Loucy (cell line): ENCODE data around the gene NMT2.

Source experiments
- H2AFZ ChIP-seq: fragments of 200-600 bp; sonication (generic); 2 replicates; pipeline ENCODE4 v1.6.0; 2016; ENCODE audit warnings: antibody characterized with exemption, mild to moderate bottlenecking, low read length, moderate library complexity
- H3F3A ChIP-seq: fragments of 200-600 bp; 2 replicates; pipeline ENCODE4 v1.6.0; 2016; ENCODE audit warnings: antibody characterized with exemption, low read depth, mild to moderate bottlenecking
- H3K27me3 ChIP-seq: fragments of 200-600 bp; sonication (generic); 2 replicates; pipeline ENCODE4 v1.6.1; 2014; ENCODE audit warnings: low read length, mild to moderate bottlenecking; ENCODE audit not compliant: insufficient read depth, poor library complexity, severe bottlenecking
- H3K36me3 ChIP-seq: fragments of 200-600 bp; sonication (generic); 2 replicates; pipeline ENCODE4 v1.6.1; 2016; ENCODE audit warnings: low read length; ENCODE audit not compliant: insufficient read depth
- H3K4me1 ChIP-seq: fragments of 200-600 bp; sonication (generic); 2 replicates; pipeline ENCODE4 v1.5.1; 2014; ENCODE audit warnings: low read length, mild to moderate bottlenecking; ENCODE audit not compliant: insufficient read depth, poor library complexity, severe bottlenecking
- H3K4me2 ChIP-seq: fragments of 200-600 bp; sonication (generic); 2 replicates; pipeline ENCODE4 v1.6.0; 2014; ENCODE audit warnings: antibody characterized with exemption, low read length, low read depth, mild to moderate bottlenecking; ENCODE audit not compliant: poor library complexity, severe bottlenecking
- H3K4me3 ChIP-seq: fragments of 200-600 bp; sonication (generic); 2 replicates; pipeline ENCODE4 v1.5.1; 2014; ENCODE audit warnings: low read length, mild to moderate bottlenecking, mixed read lengths; ENCODE audit not compliant: poor library complexity, severe bottlenecking
- H3K79me2 ChIP-seq: fragments of 200-600 bp; sonication (generic); 2 replicates; pipeline ENCODE4 v1.6.1; 2014; ENCODE audit warnings: low read length; ENCODE audit not compliant: insufficient read depth
- H3K9ac ChIP-seq: fragments of 200-600 bp; sonication (generic); 2 replicates; pipeline ENCODE4 v1.6.0; 2014; ENCODE audit warnings: mild to moderate bottlenecking, low read depth, low read length, moderate library complexity; ENCODE audit not compliant: poor library complexity, severe bottlenecking
- H3K9me2 ChIP-seq: fragments of 200-600 bp; sonication (generic); replicated peaks from 2 replicates; pipeline ENCODE4 v1.6.1; 2016; ENCODE audit warnings: low read depth, low read length, mixed read lengths
- H3K9me3 ChIP-seq: fragments of 200-600 bp; sonication (generic); 2 replicates; pipeline ENCODE4 v1.6.1; 2014; ENCODE audit warnings: mild to moderate bottlenecking, antibody characterized with exemption, low read length, low read depth; ENCODE audit not compliant: insufficient read depth
- H4K20me1 ChIP-seq: fragments of 200-600 bp; sonication (generic); 2 replicates; pipeline ENCODE4 v1.6.0; 2014; ENCODE audit warnings: antibody characterized with exemption, low read length, mild to moderate bottlenecking; ENCODE audit not compliant: insufficient read depth, poor library complexity, severe bottlenecking
- EZH2phosphoT487 ChIP-seq: fragments of 200-600 bp; IDR thresholded peaks from 2 replicates; pipeline ENCODE4 v1.6.1; 2018; ENCODE audit warnings: antibody characterized with exemption, mild to moderate bottlenecking, moderate library complexity, borderline replicate concordance
- TF ChIP-seq, protein P1 (sequence below): fragments of 200-600 bp; sonication (generic); conservative IDR thresholded peaks from 2 replicates; pipeline ENCODE4 v1.5.1; 2014; ENCODE audit warnings: mild to moderate bottlenecking, antibody characterized with exemption, low read length

The NMT2 gene

DNA sequence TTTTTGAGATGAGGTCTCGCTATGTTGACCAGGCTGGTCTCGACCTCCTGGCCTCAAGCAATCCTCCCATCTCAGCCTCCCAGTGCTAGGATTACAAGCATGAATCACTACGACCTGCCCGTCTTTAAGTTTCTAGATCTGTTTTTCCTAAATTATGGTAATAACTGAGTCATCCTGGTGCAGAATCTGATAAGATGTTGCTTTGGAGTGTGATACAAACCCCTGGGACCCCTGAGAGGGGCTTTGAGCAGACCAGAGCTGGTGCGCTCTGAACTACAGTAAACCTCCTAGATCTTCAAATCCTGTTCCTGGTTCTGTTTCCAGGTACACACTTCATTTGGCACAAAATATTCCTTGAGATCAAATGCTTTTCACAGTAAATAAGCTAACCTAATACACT lies 37.2 kb downstream of the NMT2 start:
- no peak for TF ChIP-seq EZH2phosphoT487
- TF ChIP-seq, protein P1, sequence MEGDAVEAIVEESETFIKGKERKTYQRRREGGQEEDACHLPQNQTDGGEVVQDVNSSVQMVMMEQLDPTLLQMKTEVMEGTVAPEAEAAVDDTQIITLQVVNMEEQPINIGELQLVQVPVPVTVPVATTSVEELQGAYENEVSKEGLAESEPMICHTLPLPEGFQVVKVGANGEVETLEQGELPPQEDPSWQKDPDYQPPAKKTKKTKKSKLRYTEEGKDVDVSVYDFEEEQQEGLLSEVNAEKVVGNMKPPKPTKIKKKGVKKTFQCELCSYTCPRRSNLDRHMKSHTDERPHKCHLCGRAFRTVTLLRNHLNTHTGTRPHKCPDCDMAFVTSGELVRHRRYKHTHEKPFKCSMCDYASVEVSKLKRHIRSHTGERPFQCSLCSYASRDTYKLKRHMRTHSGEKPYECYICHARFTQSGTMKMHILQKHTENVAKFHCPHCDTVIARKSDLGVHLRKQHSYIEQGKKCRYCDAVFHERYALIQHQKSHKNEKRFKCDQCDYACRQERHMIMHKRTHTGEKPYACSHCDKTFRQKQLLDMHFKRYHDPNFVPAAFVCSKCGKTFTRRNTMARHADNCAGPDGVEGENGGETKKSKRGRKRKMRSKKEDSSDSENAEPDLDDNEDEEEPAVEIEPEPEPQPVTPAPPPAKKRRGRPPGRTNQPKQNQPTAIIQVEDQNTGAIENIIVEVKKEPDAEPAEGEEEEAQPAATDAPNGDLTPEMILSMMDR: no peak
- H3K4me1 ChIP-seq: no peaks in the 10 kb centered on the region
- no peaks in the 10 kb centered on the region for H3K9me3 ChIP-seq
- H3K4me2 ChIP-seq: no peak overlapping the region
- no peak overlapping the region for H2AFZ ChIP-seq
- H4K20me1 ChIP-seq: no peaks in the 10 kb centered on the region
- no peaks in the 10 kb centered on the region; the same call in 1 of the 2 replicates for H3F3A ChIP-seq
- H3K9ac ChIP-seq: no peak overlapping the region
- H3K79me2 ChIP-seq: no peaks in the 10 kb centered on the region
- H3K36me3 ChIP-seq: peaks cover 80% of the 10 kb centered on the region; the same call in 1 of the 2 replicates
- H3K9me2 ChIP-seq: no peaks in the 10 kb centered on the region
- H3K27me3 ChIP-seq: no peaks in the 10 kb centered on the region
- H3K4me3 ChIP-seq: no peak overlapping the region

DNA sequence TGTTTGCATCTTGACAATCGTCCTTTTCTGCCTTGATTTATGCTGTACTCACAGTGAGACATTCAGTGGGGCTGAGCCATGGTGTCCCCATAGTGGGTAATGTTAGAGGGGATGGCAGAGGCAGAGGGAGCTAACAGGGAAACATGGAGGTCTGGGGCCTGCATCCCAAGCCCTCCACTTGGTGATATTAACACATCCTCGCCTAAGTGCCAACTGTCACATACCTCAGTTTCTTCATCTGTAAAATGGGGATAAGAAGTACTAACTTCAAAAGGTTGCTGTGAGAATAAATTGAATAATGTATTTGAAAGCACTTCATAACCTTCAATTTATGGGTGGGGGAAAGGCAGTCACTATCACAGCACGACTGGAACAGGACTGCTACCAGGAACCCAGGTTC lies 43.6 kb downstream of the NMT2 start:
- Histone ChIP-seq H3K4me1 (no peaks in the 10 kb centered on the region), H2AFZ (no peak overlapping the region), H3K9me2 (no peaks in the 10 kb centered on the region), H3K4me2 (no peak overlapping the region), H3K36me3 (peaks cover 57% of the 10 kb centered on the region), H3K9ac (no peak overlapping the region), H3K9me3 (no peaks in the 10 kb centered on the region), H4K20me1 (no peaks in the 10 kb centered on the region), H3F3A (no peaks in the 10 kb centered on the region; the same call in 1 of the 2 replicates), H3K79me2 (no peaks in the 10 kb centered on the region), H3K4me3 (no peak overlapping the region), H3K27me3 (no peaks in the 10 kb centered on the region)
- TF ChIP-seq, protein P1: no peak
- TF ChIP-seq EZH2phosphoT487: no peak

DNA sequence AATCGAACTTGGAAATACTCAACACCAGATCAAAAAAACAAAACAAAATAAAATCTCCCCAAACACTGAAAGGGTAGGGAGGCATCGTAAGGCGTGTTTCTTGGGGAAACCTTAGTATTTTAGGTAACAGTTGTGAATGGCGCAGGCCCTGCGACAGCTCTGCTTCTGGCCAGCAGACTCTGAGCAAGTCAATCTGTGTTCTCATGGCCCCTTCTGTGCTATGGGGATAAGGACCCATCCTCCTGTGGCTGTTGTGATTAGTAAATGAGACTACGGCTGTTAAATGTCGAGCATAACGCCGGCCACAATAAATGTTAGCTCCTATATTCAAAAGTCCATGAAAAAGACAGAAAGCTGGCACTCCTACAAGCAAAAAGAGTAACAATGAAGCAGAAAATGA lies 44.3 kb downstream of the NMT2 start:
- no peaks in the 10 kb centered on the region for H3K79me2 ChIP-seq
- no peak overlapping the region for H2AFZ ChIP-seq
- no peaks in the 10 kb centered on the region for H3K9me2 ChIP-seq
- TF ChIP-seq, protein P1: no peak
- no peak for TF ChIP-seq EZH2phosphoT487
- no peaks in the 10 kb centered on the region for H3K4me1 ChIP-seq
- H4K20me1 ChIP-seq: no peaks in the 10 kb centered on the region
- no peak overlapping the region for H3K4me2 ChIP-seq
- H3K4me3 ChIP-seq: no peak overlapping the region
- H3K9me3 ChIP-seq: no peaks in the 10 kb centered on the region
- H3F3A ChIP-seq: no peaks in the 10 kb centered on the region; the same call in 1 of the 2 replicates
- H3K36me3 ChIP-seq: peaks cover 57% of the 10 kb centered on the region
- H3K27me3 ChIP-seq: no peaks in the 10 kb centered on the region
- H3K9ac ChIP-seq: no peak overlapping the region
